HK-2 (cell line): ENCODE results near the gene PATL1.
A peak's percentile ranks its signal among the peaks of the same experiment; 100 is the strongest.

Source experiments
- DNase-seq: peaks from one replicate; pipeline ENCODE4 v3.0.0-alpha.2; 2018; ENCODE audit not compliant: unreplicated experiment

PATL1 gene

GRCh38 chr11:59615637-59616395, 53.0 kb downstream of the PATL1 start, which contains the start of gene OSBP:
Gene OSBP (minus strand): TSS chr11:59615774. CDS start chr11:59615664, 110 bp downstream.
- peak; percentile 96 for DNase-seq

- peak; percentile 14 for DNase-seq
Measured at GRCh38 chr11:59615120-59615636, 53.7 kb downstream of the PATL1 start.

GRCh38 chr11:59614277-59615119, 54.3 kb downstream of the PATL1 start:
- DNase-seq = peak; percentile 1

GRCh38 chr11:59611570-59612565, 57.0 kb downstream of the PATL1 start:
- no peak for DNase-seq

- DNase-seq = no peak
Measured at GRCh38 chr11:59610289-59610688, 58.5 kb downstream of the PATL1 start.

- DNase-seq = no peak
Measured at GRCh38 chr11:59607703-59608454, 61.0 kb downstream of the PATL1 start.

- no peak for DNase-seq
Measured at GRCh38 chr11:59602432-59602831, 66.4 kb downstream of the PATL1 start.

GRCh38 chr11:59601788-59602187, 67.0 kb downstream of the PATL1 start:
- DNase-seq = no peak

GRCh38 chr11:59600636-59601035, 68.2 kb downstream of the PATL1 start:
- no peak for DNase-seq

GRCh38 chr11:59600234-59600633, 68.6 kb downstream of the PATL1 start:
- no peak for DNase-seq

- DNase-seq = no peak
Measured at GRCh38 chr11:59598961-59599360, 69.9 kb downstream of the PATL1 start.
